Mucosa of stomach (tissue), 1 donor: ENCODE data around the gene ERFL.

Source experiments
- H3K27me3 ChIP-seq: one replicate; pipeline ENCODE4 v1.7.0; 2013; ENCODE audit warnings: mild to moderate bottlenecking, low read length; ENCODE audit not compliant: control insufficient read depth, insufficient read depth
- H3K36me3 ChIP-seq: one replicate; pipeline ENCODE4 v1.7.0; 2013; ENCODE audit warnings: low read length; ENCODE audit not compliant: control insufficient read depth, insufficient read depth
- H3K4me1 ChIP-seq: one replicate; pipeline ENCODE4 v1.7.0; 2013; ENCODE audit warnings: mild to moderate bottlenecking, low read length; ENCODE audit not compliant: control insufficient read depth, insufficient read depth
- H3K4me3 ChIP-seq: one replicate; pipeline ENCODE4 v1.7.0; 2013; ENCODE audit warnings: low read length
- H3K9ac ChIP-seq: one replicate; pipeline ENCODE4 v1.7.0; 2013; ENCODE audit warnings: mild to moderate bottlenecking, low read length, moderate library complexity
- H3K9me3 ChIP-seq: one replicate; pipeline ENCODE4 v1.7.0; 2013; ENCODE audit warnings: mild to moderate bottlenecking, low read length, moderate library complexity; ENCODE audit not compliant: control insufficient read depth
- donor health status: Pancreatic carcinoma.

The ERFL gene

DNA sequence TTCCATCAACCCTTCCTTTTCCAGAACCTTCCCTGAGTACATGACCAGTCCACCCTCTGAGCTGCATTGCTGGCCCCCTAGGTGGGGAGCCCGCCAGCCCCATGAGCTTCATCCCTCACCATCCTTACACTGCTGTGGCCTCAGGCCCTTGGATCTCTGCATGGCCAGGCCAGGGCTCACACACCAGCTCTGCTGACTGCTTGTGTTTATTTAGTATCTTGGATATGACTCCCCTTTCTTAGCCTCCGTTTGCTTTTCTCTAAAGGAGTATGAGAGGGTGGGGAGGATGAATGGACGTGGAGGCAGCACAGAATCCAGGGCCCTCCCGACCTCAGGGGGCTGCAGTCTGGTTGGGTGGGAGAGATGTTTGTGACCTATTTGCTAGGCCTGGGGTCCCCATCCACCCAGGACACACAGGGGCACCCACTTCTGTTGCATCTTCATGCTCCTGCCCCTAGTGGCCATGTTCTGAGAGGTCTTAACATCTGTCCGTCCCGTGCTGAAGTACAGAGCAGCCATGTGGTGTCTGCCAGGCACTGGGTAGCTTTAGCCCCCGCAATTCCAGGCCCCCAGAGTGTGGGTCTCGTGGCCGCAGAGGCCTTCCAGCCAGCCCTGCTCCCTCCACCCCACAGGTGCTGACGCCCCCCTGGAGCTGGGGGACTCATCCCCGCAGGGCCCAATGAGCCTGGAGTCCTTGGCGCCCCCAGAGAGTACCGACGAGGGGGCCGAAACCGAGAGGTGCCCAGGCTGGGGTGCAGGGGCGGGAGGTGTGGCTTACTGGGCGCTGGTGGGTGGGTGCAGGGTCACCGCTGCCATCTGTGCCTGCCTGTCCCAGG is 32.3 kb downstream of the ERFL start:
- no peaks in the 10 kb centered on the region for H3K9me3 ChIP-seq
- H3K36me3 ChIP-seq, result peaks cover 24% of the 10 kb centered on the region
- no peaks in the 10 kb centered on the region for H3K4me1 ChIP-seq
- H3K9ac ChIP-seq, result no peak overlapping the region
- no peak overlapping the region for H3K4me3 ChIP-seq
- H3K27me3 ChIP-seq, result no peaks in the 10 kb centered on the region

DNA sequence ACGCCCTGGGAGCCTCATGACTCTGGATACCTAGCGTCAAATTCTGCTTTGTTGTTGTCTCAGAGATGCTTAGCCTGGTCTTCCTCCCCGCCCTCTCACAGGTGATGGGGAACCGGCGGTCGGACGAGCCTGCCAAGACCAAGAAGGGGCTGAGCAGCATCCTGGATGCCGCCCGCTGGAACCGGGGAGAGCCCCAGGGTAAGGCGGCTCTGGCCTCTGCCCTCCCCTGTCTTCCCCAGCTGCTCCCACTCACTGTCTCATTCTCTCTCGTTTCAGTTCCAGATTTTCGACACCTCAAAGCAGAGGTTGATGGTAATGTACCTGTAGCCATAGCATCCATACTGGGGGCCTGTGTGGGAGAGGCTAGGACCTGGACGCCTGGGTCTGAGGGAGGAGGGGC is 33.9 kb downstream of the ERFL start:
- Histone ChIP-seq H3K27me3 (no peaks in the 10 kb centered on the region), H3K9me3 (no peaks in the 10 kb centered on the region), H3K36me3 (peaks cover 28% of the 10 kb centered on the region), H3K4me1 (no peaks in the 10 kb centered on the region), H3K4me3 (no peak overlapping the region), H3K9ac (no peak overlapping the region)

DNA sequence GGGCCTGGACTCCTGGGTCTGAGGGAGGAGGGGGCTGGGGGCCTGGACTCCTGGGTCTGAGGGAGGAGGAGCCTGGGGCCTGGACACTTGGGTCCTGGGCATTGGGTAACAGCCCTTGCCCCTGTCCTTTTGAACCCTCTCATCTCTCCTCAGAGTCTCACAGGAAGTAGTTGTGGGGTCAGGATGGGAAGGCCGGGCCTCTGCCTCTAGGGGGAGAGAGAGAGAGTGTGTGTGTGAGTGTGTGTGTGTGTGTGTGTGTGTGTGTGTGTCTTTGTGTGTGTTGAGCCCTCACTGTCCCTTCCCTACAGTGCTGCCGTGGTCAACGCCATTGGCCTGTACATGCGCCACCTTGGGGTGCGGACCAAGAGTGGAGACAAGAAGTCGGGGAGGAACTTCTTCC is 34.4 kb downstream of the ERFL start:
- Histone ChIP-seq H3K9me3 (no peaks in the 10 kb centered on the region), H3K36me3 (peaks cover 33% of the 10 kb centered on the region), H3K27me3 (no peaks in the 10 kb centered on the region), H3K4me1 (peaks cover 3% of the 10 kb centered on the region), H3K9ac (no peak overlapping the region), H3K4me3 (no peak overlapping the region)

DNA sequence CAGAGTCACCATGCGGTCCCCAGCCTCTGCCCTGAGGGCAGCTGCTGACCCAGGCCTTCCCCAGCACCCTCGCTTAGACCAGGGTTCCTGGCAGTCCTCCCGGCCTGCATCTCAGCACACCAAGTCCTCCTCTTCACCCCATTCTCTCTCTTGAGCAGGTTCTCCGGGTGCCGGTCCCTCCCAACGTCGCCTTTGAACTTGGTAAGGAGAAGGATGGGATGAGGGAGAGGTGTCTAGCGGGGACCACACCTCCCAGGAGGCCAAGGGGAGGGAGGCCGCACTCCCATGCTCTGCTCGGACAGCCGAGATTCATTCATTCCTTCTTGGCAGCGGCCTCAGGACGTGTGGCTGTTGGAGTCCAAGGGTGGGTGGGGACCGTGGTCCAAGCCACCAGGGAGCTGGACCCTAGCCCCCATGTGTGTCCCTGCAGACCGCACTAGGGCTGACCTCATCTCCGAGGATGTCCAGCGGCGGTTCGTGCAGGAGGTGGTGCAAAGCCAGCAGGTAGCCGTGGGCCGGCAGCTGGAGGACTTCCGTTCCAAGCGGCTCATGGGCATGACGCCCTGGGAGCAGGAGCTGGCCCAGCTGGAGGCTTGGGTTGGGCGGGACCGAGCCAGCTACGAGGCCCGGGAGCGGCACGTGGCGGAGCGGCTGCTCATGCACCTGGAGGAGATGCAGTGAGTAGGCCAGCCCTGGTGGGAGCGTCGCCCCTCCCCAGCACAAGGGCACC is 35.9 kb downstream of the ERFL start:
- peaks cover 33% of the 10 kb centered on the region for H3K36me3 ChIP-seq

DNA sequence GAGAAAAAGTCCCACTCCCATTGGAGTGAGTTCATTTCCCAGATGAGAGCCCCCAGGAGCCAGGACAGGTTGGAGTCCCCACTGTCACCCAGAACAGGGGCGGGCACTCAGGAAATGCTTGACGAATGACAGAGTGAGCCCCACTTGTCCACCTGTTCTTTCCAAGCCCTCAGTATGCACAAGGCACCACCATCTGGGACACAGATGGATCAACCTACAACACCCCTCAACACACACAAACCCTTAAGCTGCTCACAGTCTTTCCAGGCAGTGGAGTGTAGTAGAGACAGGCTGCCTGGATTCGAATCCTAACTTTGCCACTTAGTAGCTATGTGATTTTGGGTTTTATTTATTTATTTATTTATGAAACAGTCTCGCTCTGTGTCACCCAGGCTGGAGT is 37.3 kb downstream of the ERFL start:
- H3K4me1 ChIP-seq, result peaks cover 30% of the 10 kb centered on the region
- peaks cover 29% of the 10 kb centered on the region for H3K36me3 ChIP-seq
- no peaks in the 10 kb centered on the region for H3K27me3 ChIP-seq
- no peak overlapping the region for H3K4me3 ChIP-seq
- no peaks in the 10 kb centered on the region for H3K9me3 ChIP-seq
- no peak overlapping the region for H3K9ac ChIP-seq

More for the DNA sequence above, 35.9 kb downstream of the ERFL start:
- peaks cover 16% of the 10 kb centered on the region for H3K4me1 ChIP-seq
- no peaks in the 10 kb centered on the region for H3K9me3 ChIP-seq
- H3K4me3 ChIP-seq, result no peak overlapping the region
- no peak overlapping the region for H3K9ac ChIP-seq
- no peaks in the 10 kb centered on the region for H3K27me3 ChIP-seq

DNA sequence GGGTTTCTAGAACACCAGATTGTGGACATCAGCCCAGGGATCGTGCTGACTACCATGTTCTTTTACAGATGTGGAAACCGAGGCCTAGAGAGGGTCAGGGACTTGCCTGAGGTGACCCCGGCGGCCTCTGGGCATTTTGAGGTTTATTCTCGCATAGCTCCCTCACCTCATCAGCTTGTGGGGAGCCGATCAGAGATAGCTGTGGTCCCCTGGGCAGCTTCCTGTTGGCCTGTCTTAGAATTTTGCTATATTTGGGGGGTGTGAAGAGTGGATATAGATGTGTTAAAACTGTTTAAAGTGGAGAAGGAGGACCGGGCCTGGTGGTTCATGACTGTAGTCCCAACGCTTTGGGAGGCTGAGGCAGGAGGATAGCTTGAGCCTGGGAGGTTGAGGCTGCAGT is 38.4 kb downstream of the ERFL start:
- Histone ChIP-seq H3K4me1 (peaks cover 39% of the 10 kb centered on the region), H3K9ac (no peak overlapping the region), H3K4me3 (no peak overlapping the region), H3K9me3 (no peaks in the 10 kb centered on the region), H3K27me3 (no peaks in the 10 kb centered on the region), H3K36me3 (peaks cover 23% of the 10 kb centered on the region)

DNA sequence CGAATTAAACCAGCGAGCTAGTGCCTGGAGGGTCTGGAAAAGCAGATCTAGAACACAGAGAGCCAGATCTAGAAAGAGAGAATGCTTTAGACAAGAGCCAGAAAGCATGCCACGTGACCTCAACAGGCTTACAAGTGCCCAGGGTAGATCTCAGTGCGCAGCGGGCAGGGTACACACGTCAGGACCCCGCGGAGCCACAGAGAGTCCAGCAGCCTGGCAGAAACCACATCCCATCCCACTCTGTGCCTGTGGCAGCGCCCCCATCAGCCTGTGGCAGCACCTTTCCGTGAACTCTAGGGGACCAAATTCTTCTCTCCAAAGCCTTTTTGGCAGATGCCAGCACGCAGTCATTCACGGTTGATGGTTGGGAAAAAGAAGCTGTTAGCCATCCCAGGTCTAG is 39.3 kb downstream of the ERFL start:
- H3K27me3 ChIP-seq, result no peaks in the 10 kb centered on the region
- no peaks in the 10 kb centered on the region for H3K9me3 ChIP-seq
- peaks cover 17% of the 10 kb centered on the region for H3K36me3 ChIP-seq
- H3K4me1 ChIP-seq, result peaks cover 41% of the 10 kb centered on the region
- H3K4me3 ChIP-seq, result no peak overlapping the region
- no peak overlapping the region for H3K9ac ChIP-seq

DNA sequence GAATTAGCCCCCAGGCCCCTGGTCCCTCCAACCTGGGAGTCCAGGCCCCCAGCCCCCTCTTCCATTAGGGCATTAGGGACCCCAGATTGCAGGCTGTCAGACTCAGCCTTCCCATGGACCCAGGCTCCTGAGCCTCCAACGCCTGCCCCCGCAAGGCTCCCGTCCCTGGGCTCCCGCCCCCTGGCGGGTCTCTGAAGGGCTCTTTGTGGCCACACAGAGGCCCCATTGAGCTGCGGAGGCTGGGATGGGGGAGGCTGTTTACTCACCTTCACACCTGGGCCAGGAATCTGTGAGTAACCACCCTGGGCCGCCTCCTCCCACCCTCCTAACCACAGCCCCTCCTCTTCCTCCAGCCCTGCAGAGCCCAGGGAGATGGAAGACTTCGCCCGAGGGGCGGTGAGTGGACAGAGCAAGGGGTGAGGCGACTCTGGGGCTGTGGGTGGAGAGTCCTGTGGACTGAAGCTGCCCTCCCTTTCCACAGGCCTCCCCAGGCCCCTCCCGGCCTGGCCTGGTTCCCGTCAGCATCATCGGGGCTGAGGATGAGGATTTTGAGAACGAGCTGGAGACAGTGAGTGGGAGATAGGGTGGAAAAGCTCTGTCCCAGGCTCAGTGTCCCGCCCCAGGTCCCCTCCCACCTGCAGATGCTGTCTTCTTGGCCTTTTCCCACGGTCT is 40.4 kb downstream of the ERFL start:
- Histone ChIP-seq H3K4me1 (peaks cover 41% of the 10 kb centered on the region), H3K9ac (peak overlapping the region; percentile 72)

DNA sequence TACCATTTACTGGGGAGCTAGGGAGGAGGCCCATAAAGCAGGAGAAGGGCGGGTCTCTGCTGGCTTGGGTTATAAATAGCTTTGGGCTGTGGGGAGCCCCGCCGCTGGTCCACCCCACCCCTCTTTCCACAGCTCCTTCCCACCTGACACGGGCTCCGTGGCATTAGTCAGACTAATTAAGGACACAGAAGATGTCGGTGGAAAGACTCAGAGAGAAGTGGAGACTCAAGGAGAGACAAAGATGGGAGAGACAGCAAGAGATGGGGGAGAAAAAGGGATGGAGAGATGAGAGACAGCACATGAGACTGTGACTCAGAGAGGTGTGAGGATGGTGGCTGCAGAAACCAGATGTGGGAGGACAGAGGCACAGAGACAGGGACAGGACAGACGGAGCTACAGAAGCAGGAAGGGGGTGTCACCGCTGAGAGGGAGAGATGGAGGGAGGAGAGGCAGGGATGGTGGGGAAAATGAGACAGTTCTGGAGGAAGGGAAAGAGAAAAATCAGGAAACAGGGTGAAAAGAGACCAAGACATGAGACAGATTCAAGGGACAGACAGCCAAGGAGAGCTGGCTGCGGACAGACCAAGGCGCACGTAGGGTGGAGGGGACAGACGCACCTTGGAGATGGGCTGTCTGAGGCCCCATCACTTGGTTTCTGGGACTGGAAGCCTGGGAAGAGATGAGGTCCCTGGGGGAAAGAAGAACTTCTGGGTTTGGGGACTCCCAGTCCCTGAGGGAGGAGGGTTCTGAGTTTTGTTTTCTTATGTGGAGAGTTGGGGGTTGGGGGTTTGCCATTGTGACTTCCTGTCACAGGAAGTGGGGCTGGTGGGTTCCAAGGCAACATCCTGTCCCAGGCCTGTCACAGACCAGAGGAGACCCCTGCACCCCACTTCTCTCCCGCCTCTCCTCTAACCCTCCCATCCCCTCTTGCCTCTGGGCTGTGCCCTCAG is 41.2 kb downstream of the ERFL start:
- Histone ChIP-seq H3K27me3 (no peaks in the 10 kb centered on the region), H3K4me1 (peaks cover 41% of the 10 kb centered on the region), H3K36me3 (peaks cover 8% of the 10 kb centered on the region), H3K9ac (peak overlapping the region; percentile 72), H3K9me3 (no peaks in the 10 kb centered on the region), H3K4me3 (peak overlapping the region; percentile 18)

More for the DNA sequence above, 40.4 kb downstream of the ERFL start:
- H3K4me3 ChIP-seq, result peak overlapping the region; percentile 18
- H3K9me3 ChIP-seq, result no peaks in the 10 kb centered on the region
- no peaks in the 10 kb centered on the region for H3K27me3 ChIP-seq
- peaks cover 15% of the 10 kb centered on the region for H3K36me3 ChIP-seq

DNA sequence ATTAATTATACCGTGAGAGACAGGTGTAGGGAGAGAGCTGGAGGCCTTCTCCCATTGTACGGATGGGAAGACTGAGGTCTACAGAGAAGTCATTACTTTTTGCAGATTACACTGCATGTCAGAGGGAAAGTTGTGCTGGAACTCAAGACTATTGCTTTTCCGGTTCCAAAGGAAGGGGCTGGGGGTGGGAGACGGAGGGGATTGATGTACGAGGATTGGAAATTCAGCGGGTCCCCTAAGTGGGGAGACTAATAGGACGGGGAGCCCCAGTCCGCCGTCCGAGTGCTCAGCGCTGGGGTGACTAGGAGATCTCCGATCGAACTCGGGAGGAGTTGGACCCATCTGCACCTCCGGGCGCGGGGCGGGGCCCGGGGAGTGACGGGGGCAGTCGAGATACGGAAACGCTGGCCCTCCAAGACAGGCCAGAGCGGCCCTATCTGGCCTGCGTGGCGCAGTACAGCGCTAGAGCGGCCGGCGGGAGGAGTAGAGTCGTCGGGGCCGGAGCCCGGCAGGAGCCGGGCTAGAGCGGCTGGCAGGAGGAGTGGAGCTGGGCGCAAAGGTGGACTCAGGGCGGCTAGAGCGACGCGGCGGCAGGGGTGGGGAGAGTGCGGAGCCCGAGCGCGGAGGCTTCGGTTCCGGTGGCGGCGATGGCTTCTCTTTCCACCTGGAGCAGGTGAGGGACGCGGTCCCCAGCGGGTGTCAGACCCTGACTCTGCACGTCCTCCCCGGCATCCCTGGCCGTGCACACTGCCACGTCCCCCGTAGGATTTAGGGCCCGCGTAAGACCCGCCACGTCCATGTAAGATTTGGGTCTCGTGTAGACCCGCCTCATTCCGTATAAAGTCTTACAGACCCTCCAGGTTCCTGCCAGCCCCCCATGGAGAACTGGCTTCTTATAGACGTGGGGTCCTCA is 44.2 kb downstream of the ERFL start:
- Histone ChIP-seq H3K9me3 (no peaks in the 10 kb centered on the region), H3K9ac (peak overlapping the region; percentile 95), H3K4me1 (peaks cover 40% of the 10 kb centered on the region), H3K36me3 (peaks cover 2% of the 10 kb centered on the region), H3K27me3 (no peaks in the 10 kb centered on the region), H3K4me3 (peak overlapping the region; percentile 85)

DNA sequence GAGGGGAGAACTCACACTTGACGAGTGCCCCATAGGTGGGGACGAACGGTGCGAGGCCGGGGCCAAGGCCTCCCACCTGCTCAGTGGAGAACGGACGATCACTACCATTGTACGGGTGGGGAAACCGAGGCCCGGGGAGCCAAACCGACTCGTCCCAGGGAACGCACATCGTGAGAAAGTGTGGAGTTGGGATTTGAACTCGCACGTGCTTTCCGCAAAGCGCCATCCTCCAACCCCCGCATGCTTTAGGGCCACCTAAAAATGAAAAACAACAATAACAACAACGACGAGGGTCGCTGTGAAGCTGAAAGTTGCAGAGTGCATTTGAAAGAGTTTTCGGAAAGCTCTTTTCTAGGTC is 44.8 kb downstream of the ERFL start:
- Histone ChIP-seq H3K4me3 (peak overlapping the region; percentile 58), H3K9me3 (no peaks in the 10 kb centered on the region), H3K36me3 (no peaks in the 10 kb centered on the region), H3K4me1 (peaks cover 36% of the 10 kb centered on the region), H3K9ac (peak overlapping the region; percentile 71), H3K27me3 (no peaks in the 10 kb centered on the region)
